CD1c-positive myeloid dendritic cell (primary cell): Measurements from ENCODE around the gene CDH23.

Source experiments
- DNase-seq: peaks from one replicate; pipeline ENCODE4 v3.0.0-alpha.2; 2016; ENCODE audit errors: extremely low spot score

Gene CDH23

GRCh38 chr10:71690094-71690720, 293.5 kb downstream of the CDH23 start:
- no peak for DNase-seq

- no peak for DNase-seq
These were observed 294.7 kb downstream of the CDH23 start for GRCh38 chr10:71691405-71691804.

GRCh38 chr10:71692598-71693306, 296.0 kb downstream of the CDH23 start:
- no peak for DNase-seq

GRCh38 chr10:71693377-71693776, 296.7 kb downstream of the CDH23 start:
- DNase-seq = no peak

GRCh38 chr10:71694039-71694501, 297.4 kb downstream of the CDH23 start:
- DNase-seq = peak; percentile 38

- peak; percentile 91 for DNase-seq
These were observed 297.8 kb downstream of the CDH23 start for GRCh38 chr10:71694567-71694968.

- peak; percentile 14 for DNase-seq
These were observed 299.1 kb downstream of the CDH23 start for GRCh38 chr10:71695502-71696476.

- peak; percentile 42 for DNase-seq
These were observed 300.1 kb downstream of the CDH23 start for GRCh38 chr10:71696628-71697326.

GRCh38 chr10:71697938-71698709, 301.4 kb downstream of the CDH23 start:
- no peak for DNase-seq

- DNase-seq = no peak
These were observed 302.0 kb downstream of the CDH23 start for GRCh38 chr10:71698737-71699136.

GRCh38 chr10:71700731-71701368, 304.1 kb downstream of the CDH23 start:
- no peak for DNase-seq

- DNase-seq = no peak
These were observed 304.9 kb downstream of the CDH23 start for GRCh38 chr10:71701496-71702132.

- no peak for DNase-seq
These were observed 306.9 kb downstream of the CDH23 start for GRCh38 chr10:71703577-71703976.

- no peak for DNase-seq
These were observed 308.1 kb downstream of the CDH23 start for GRCh38 chr10:71704816-71705215.

GRCh38 chr10:71705582-71705981, 308.9 kb downstream of the CDH23 start:
- no peak for DNase-seq

- DNase-seq = no peak
These were observed 309.7 kb downstream of the CDH23 start for GRCh38 chr10:71706216-71707121.

- DNase-seq = no peak
These were observed 310.6 kb downstream of the CDH23 start for GRCh38 chr10:71707240-71707789.

- DNase-seq = peak; percentile 60
These were observed 311.6 kb downstream of the CDH23 start for GRCh38 chr10:71708301-71708703.
